ENCODE results near the gene RAP1B.

DNA sequence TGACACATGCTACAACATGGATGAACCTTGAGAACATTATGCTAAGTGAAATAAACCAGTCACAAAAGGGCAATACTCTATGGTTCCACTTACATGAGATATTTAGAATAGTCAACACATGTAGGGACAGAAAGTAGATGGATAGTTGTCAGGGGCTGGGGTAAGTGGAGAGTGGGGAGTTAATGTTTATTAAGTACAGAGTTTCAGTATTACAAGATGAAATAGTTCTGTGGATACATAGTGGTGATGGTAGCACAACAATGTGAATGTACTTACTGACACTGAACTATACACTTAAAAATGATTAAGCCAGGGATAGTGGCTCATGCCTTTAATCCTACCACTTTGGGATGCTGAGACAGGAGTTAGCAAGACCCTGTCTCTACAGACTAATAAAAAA is 84.8 kb downstream of the RAP1B start:
- TF ChIP-seq, protein P1, sequence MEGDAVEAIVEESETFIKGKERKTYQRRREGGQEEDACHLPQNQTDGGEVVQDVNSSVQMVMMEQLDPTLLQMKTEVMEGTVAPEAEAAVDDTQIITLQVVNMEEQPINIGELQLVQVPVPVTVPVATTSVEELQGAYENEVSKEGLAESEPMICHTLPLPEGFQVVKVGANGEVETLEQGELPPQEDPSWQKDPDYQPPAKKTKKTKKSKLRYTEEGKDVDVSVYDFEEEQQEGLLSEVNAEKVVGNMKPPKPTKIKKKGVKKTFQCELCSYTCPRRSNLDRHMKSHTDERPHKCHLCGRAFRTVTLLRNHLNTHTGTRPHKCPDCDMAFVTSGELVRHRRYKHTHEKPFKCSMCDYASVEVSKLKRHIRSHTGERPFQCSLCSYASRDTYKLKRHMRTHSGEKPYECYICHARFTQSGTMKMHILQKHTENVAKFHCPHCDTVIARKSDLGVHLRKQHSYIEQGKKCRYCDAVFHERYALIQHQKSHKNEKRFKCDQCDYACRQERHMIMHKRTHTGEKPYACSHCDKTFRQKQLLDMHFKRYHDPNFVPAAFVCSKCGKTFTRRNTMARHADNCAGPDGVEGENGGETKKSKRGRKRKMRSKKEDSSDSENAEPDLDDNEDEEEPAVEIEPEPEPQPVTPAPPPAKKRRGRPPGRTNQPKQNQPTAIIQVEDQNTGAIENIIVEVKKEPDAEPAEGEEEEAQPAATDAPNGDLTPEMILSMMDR (IDR thresholded peaks at IDR 0.05) = no peak
- no peak for TF ChIP-seq POLR2A (IDR thresholded peaks at IDR 0.05)

All from thyroid gland (tissue), 4 donors.